ENCODE measurements around the gene METTL8.

The METTL8 gene

GRCh38 chr2:171479154-171479814 lies 45.5 kb upstream of the METTL8 start:
- Histone ChIP-seq H3K27ac (replicated peaks) (no peak overlapping the region), H3K4me3 (replicated peaks; ENCODE audit: insufficient read depth, low read length) (no peak overlapping the region), H3K27me3 (ENCODE audit: insufficient read depth, poor library complexity, severe bottlenecking) (no peaks in the 10 kb centered on the region)
- TF ChIP-seq CTCF (IDR thresholded peaks at IDR 0.05; ENCODE audit: insufficient read depth, low read length) (no peak), REST (IDR thresholded peaks at IDR 0.05; ENCODE audit: insufficient replicate concordance, low read depth) (no peak), SPI1 (IDR thresholded peaks at IDR 0.05; ENCODE audit: borderline replicate concordance, low read depth) (no peak), POLR2AphosphoS5 (IDR thresholded peaks at IDR 0.05; ENCODE audit: low read depth) (no peak), GABPA (IDR thresholded peaks at IDR 0.05; ENCODE audit: low read depth) (no peak)
- no peak for DNase-seq (ENCODE audit: low read depth in 1 of 2, low spot score in 1 of 2)

- Histone ChIP-seq H3K27me3 (ENCODE audit: insufficient read depth, poor library complexity, severe bottlenecking) (no peaks in the 10 kb centered on the region), H3K27ac (replicated peaks) (no peak overlapping the region), H3K4me3 (replicated peaks; ENCODE audit: insufficient read depth, low read length) (no peak overlapping the region)
- DNase-seq (ENCODE audit: low read depth in 1 of 2, low spot score in 1 of 2) = no peak
- TF ChIP-seq GABPA (IDR thresholded peaks at IDR 0.05; ENCODE audit: low read depth) (no peak), REST (IDR thresholded peaks at IDR 0.05; ENCODE audit: insufficient replicate concordance, low read depth) (no peak), POLR2AphosphoS5 (IDR thresholded peaks at IDR 0.05; ENCODE audit: low read depth) (no peak), SPI1 (IDR thresholded peaks at IDR 0.05; ENCODE audit: borderline replicate concordance, low read depth) (no peak), CTCF (IDR thresholded peaks at IDR 0.05; ENCODE audit: insufficient read depth, low read length) (no peak)
Measured at GRCh38 chr2:171478345-171478744, 44.6 kb upstream of the METTL8 start.

- Histone ChIP-seq H3K27me3 (ENCODE audit: insufficient read depth, poor library complexity, severe bottlenecking) (no peaks in the 10 kb centered on the region), H3K4me3 (replicated peaks; ENCODE audit: insufficient read depth, low read length) (no peak overlapping the region), H3K27ac (replicated peaks) (no peak overlapping the region)
- no peak for TF ChIP-seq REST (IDR thresholded peaks at IDR 0.05; ENCODE audit: insufficient replicate concordance, low read depth)
- DNase-seq (ENCODE audit: low read depth in 1 of 2, low spot score in 1 of 2) = no peak
Measured at GRCh38 chr2:171475979-171476378, 42.2 kb upstream of the METTL8 start.

Data from HL-60 (cell line).